GM18909 (cell line): Measurements from ENCODE around the gene MITF.

Experiments used
- ATAC-seq: cut with Tn5 transposase; IDR thresholded peaks from one replicate; pipeline ENCODE4 v1.9.1; 2021; ENCODE audit warnings: mild to moderate bottlenecking; ENCODE audit not compliant: unreplicated experiment, poor library complexity

The MITF gene

GRCh38 chr3:69999140-70000027, 260.1 kb downstream of the MITF start, which contains the start of gene SAMMSON:
Gene SAMMSON (plus strand): TSS chr3:69999733.
- no peak for ATAC-seq

- ATAC-seq = no peak
Measured at GRCh38 chr3:70000028-70000410, 260.8 kb downstream of the MITF start.

GRCh38 chr3:70000563-70001081, 261.4 kb downstream of the MITF start:
- ATAC-seq = no peak

- no peak for ATAC-seq
Measured at GRCh38 chr3:70003119-70003518, 263.9 kb downstream of the MITF start.

- no peak for ATAC-seq
Measured at GRCh38 chr3:70006089-70006488, 266.8 kb downstream of the MITF start.

- ATAC-seq = no peak
Measured at GRCh38 chr3:70010346-70010745, 271.1 kb downstream of the MITF start.

- ATAC-seq = no peak
Measured at GRCh38 chr3:70011582-70011981, 272.3 kb downstream of the MITF start.
